Measurements from ENCODE around the gene DBX1.
"Not testable (repeated sequence)": the region's sequence is repeated elsewhere in the genome, so short reads cannot be mapped to it uniquely, and the experiment has no call there.

DBX1 gene

GRCh38 chr11:20160425-20161229 is at the start of gene DBX1:
Gene DBX1 (minus strand): TSS chr11:20160475. CDS start chr11:20160324, 151 bp downstream.
- no peak within 1 kb of the TSS for H3K27ac ChIP-seq
- DNase-seq (ENCODE audit: low read depth, low spot score) = no peak

GRCh38 chr11:20208622-20209111 is 48.4 kb upstream of the DBX1 start:
- no peak for DNase-seq (ENCODE audit: low read depth, low spot score)
- H3K27ac ChIP-seq = no peak overlapping the region

GRCh38 chr11:20207781-20208621 is 47.7 kb upstream of the DBX1 start:
- DNase-seq (ENCODE audit: low read depth, low spot score) = no peak
- H3K27ac ChIP-seq = no peak overlapping the region

GRCh38 chr11:20205807-20206206 is 45.5 kb upstream of the DBX1 start:
- no peak for DNase-seq (ENCODE audit: low read depth, low spot score)
- H3K27ac ChIP-seq = no peak overlapping the region

- no peak for DNase-seq (ENCODE audit: low read depth, low spot score)
- no peak overlapping the region for H3K27ac ChIP-seq
These were observed 44.4 kb upstream of the DBX1 start for GRCh38 chr11:20204681-20205080.

GRCh38 chr11:20203831-20204230 is 43.6 kb upstream of the DBX1 start:
- H3K27ac ChIP-seq = no peak overlapping the region
- no peak for DNase-seq (ENCODE audit: low read depth, low spot score)

GRCh38 chr11:20201231-20201630 is 41.0 kb upstream of the DBX1 start:
- no peak for DNase-seq (ENCODE audit: low read depth, low spot score)

GRCh38 chr11:20200331-20200955 is 40.2 kb upstream of the DBX1 start:
- not testable (repeated sequence) for DNase-seq (ENCODE audit: low read depth, low spot score); H3K27ac ChIP-seq

More at GRCh38 chr11:20201231-20201630, 41.0 kb upstream of the DBX1 start:
- H3K27ac ChIP-seq = no peak overlapping the region

- no peak for DNase-seq (ENCODE audit: low read depth, low spot score)
- no peak overlapping the region for H3K27ac ChIP-seq
These were observed 37.6 kb upstream of the DBX1 start for GRCh38 chr11:20197881-20198280.

GRCh38 chr11:20194470-20194869 is 34.2 kb upstream of the DBX1 start:
- no peak overlapping the region for H3K27ac ChIP-seq
- DNase-seq (ENCODE audit: low read depth, low spot score) = no peak

- no peak overlapping the region for H3K27ac ChIP-seq
- no peak for DNase-seq (ENCODE audit: low read depth, low spot score)
These were observed 33.0 kb upstream of the DBX1 start for GRCh38 chr11:20193307-20193706.

GRCh38 chr11:20192641-20193040 is 32.4 kb upstream of the DBX1 start:
- no peak for DNase-seq (ENCODE audit: low read depth, low spot score)
- H3K27ac ChIP-seq = no peak overlapping the region

- H3K27ac ChIP-seq = no peak overlapping the region
These were observed 31.9 kb upstream of the DBX1 start for GRCh38 chr11:20192151-20192550.

GRCh38 chr11:20178976-20179375 is 18.7 kb upstream of the DBX1 start:
- no peak overlapping the region for H3K27ac ChIP-seq
- no peak for DNase-seq (ENCODE audit: low read depth, low spot score)

More at GRCh38 chr11:20192151-20192550, 31.9 kb upstream of the DBX1 start:
- no peak for DNase-seq (ENCODE audit: low read depth, low spot score)

- no peak for DNase-seq (ENCODE audit: low read depth, low spot score)
- no peak overlapping the region for H3K27ac ChIP-seq
These were observed 16.9 kb upstream of the DBX1 start for GRCh38 chr11:20177136-20177535.

- DNase-seq (ENCODE audit: low read depth, low spot score) = no peak
These were observed 12.6 kb upstream of the DBX1 start for GRCh38 chr11:20172721-20173447.

GRCh38 chr11:20163783-20164481 is 3.7 kb upstream of the DBX1 start:
- no peak overlapping the region for H3K27ac ChIP-seq
- DNase-seq (ENCODE audit: low read depth, low spot score) = no peak

More at GRCh38 chr11:20172721-20173447, 12.6 kb upstream of the DBX1 start:
- no peak overlapping the region for H3K27ac ChIP-seq

GRCh38 chr11:20162824-20163782 is 2.8 kb upstream of the DBX1 start:
- H3K27ac ChIP-seq = no peak overlapping the region
- DNase-seq (ENCODE audit: low read depth, low spot score) = no peak
